MCF 10A (cell line): ENCODE measurements around the gene MRNIP. TPM values are rescaled to one million over a fixed set of nuclear protein-coding genes. Genes with fewer than 3 reads are reported as not detected.

Source experiments
- BruUV-seq: library from RNA; stranded (reverse); fragments of 400-500 nt; replicated peaks from 2 replicates; lab custom pipeline; 2021; lab: Mats Ljungman, UMichigan
- CTCF ChIA-PET: fragments of 300-600 bp; sonication (Branson Sonifier 250); formaldehyde crosslinking; extraction: SDS; loops from one replicate; lab custom pipeline; 2021; ENCODE audit warnings: antibody characterized with exemption, inconsistent platforms; lab: Yijun Ruan, JAX
- POLR2A ChIA-PET: fragments of 300-600, 350-650 bp; sonication (Branson Sonifier 250); formaldehyde crosslinking; extraction: SDS; loops from one replicate; lab custom pipeline; 2020; ENCODE audit warnings: antibody characterized with exemption, inconsistent platforms; lab: Yijun Ruan, JAX
- DNase-seq: peaks from one replicate; pipeline ENCODE4 v3.0.0-alpha.2; 2018; ENCODE audit not compliant: unreplicated experiment
- H3K27ac Mint-ChIP-seq: one replicate; pipeline ENCODE4 v1.8.0; 2022; ENCODE audit warnings: mild to moderate bottlenecking, low read depth, mixed read lengths; ENCODE audit not compliant: unreplicated experiment
- H3K27me3 Mint-ChIP-seq: one replicate; pipeline ENCODE4 v1.8.0; 2022; ENCODE audit warnings: mixed read lengths; ENCODE audit not compliant: insufficient read depth, unreplicated experiment
- H3K36me3 Mint-ChIP-seq: one replicate; pipeline ENCODE4 v1.8.0; 2022; ENCODE audit warnings: mild to moderate bottlenecking, moderate library complexity, mixed read lengths; ENCODE audit not compliant: insufficient read depth, unreplicated experiment
- H3K4me1 Mint-ChIP-seq: one replicate; pipeline ENCODE4 v1.8.0; 2022; ENCODE audit warnings: mixed read lengths; ENCODE audit not compliant: insufficient read depth, unreplicated experiment
- H3K4me3 Mint-ChIP-seq: one replicate; pipeline ENCODE4 v1.8.0; 2022; ENCODE audit warnings: mild to moderate bottlenecking, moderate library complexity, mixed read lengths; ENCODE audit not compliant: unreplicated experiment
- H3K9me3 Mint-ChIP-seq: one replicate; pipeline ENCODE4 v1.8.0; 2022; ENCODE audit warnings: mixed read lengths; ENCODE audit not compliant: unreplicated experiment
- CTCF ChIP-seq: fragments of 200-600 bp; IDR thresholded peaks from one replicate; pipeline ENCODE4 v1.8.0; 2022; ENCODE audit warnings: antibody characterized with exemption, mild to moderate bottlenecking; ENCODE audit not compliant: unreplicated experiment
- intact Hi-C: fragments of 100-400 bp; cut with micrococcal nuclease; formaldehyde crosslinking; loops from 2 replicates; pipeline ENCODE4 v1.14.1; 2022
- total RNA-seq: library from RNA; stranded (reverse); gene quantifications from 2 replicates; pipeline ENCODE4 v1.2.3, GENCODE V29; 2022

Gene MRNIP
- total RNA-seq, 1 experiment from 2014 or later, result 42.8 TPM

GRCh38 chr5:179806250-179807048 lies 52.2 kb downstream of the MRNIP start, which contains the start of gene MGAT4B:
Gene MGAT4B, minus strand, starts transcription at chr5:179806866. Its CDS starts 283 bp downstream, at chr5:179806583.
- TF ChIP-seq CTCF, result no peak
- BruUV-seq, result no TSS peak
- Mint-ChIP-seq H3K4me3 (peak within 1 kb of the TSS; percentile 82), H3K4me1 (peaks cover 29% of the 10 kb centered on the region), H3K27ac (peak within 1 kb of the TSS; percentile 92), H3K27me3 (no peaks in the 10 kb centered on the region), H3K9me3 (no peaks in the 10 kb centered on the region), H3K36me3 (peaks cover 28% of the 10 kb centered on the region)
- peak; percentile 87 for DNase-seq
- intact Hi-C loops, result loop anchor here (1.0 to 5.0 kb wide), 2 partner anchors 15 to 51 kb away; partner anchors contain the start of gene MRNIP
- POLR2A ChIA-PET, result interaction anchor here (0.6 to 6.2 kb wide), 18 partner anchors 10 to 1020 kb away, joined by 3 to 134 read pairs (median 5); partner anchors contain the start of genes HNRNPH1, MAML1, MRNIP and SQSTM1
- CTCF ChIA-PET, result interaction anchor here (0.8 to 1.7 kb wide), 4 partner anchors 10 to 141 kb away, joined by 3 to 10 read pairs (median 3); no protein-coding TSS in a partner anchor

GRCh38 chr5:179805529-179806249 lies 52.9 kb downstream of the MRNIP start:
- TF ChIP-seq CTCF, result no peak
- peaks cover 29% of the 10 kb centered on the region for H3K4me1 Mint-ChIP-seq
- intact Hi-C loops, result loop anchor here (5.0 kb wide), 1 partner anchor 52 kb away; the partner anchor contains the start of gene MRNIP
- POLR2A ChIA-PET, result interaction anchor here (0.5 to 6.2 kb wide), 18 partner anchors 9 to 1021 kb away, joined by 3 to 134 read pairs (median 4); partner anchors contain the start of genes HNRNPH1, MAML1, MRNIP and SQSTM1
- peak overlapping the region; percentile 92 for H3K27ac Mint-ChIP-seq
- no peaks in the 10 kb centered on the region for H3K27me3 Mint-ChIP-seq
- H3K36me3 Mint-ChIP-seq, result peaks cover 33% of the 10 kb centered on the region
- H3K4me3 Mint-ChIP-seq, result peak overlapping the region; percentile 82
- CTCF ChIA-PET, result interaction anchor here (0.6 to 1.7 kb wide), 6 partner anchors 9 to 140 kb away, joined by 3 to 10 read pairs (median 3); no protein-coding TSS in a partner anchor
- no TSS peak for BruUV-seq
- H3K9me3 Mint-ChIP-seq, result no peaks in the 10 kb centered on the region
- no peak for DNase-seq

GRCh38 chr5:179805070-179805528 lies 53.5 kb downstream of the MRNIP start:
- ChIA-PET POLR2A (interaction anchor here (0.5 to 6.2 kb wide), 18 partner anchors 9 to 1021 kb away, joined by 3 to 134 read pairs (median 4); partner anchors contain the start of genes HNRNPH1, MAML1, MRNIP and SQSTM1), CTCF (interaction anchor here (0.6 to 1.7 kb wide), 4 partner anchors 9 to 139 kb away, joined by 3 to 10 read pairs (median 3); no protein-coding TSS in a partner anchor)
- no peak for DNase-seq
- Mint-ChIP-seq H3K27me3 (no peaks in the 10 kb centered on the region), H3K4me3 (peak overlapping the region; percentile 82), H3K36me3 (peaks cover 39% of the 10 kb centered on the region), H3K27ac (peak overlapping the region; percentile 92), H3K9me3 (no peaks in the 10 kb centered on the region), H3K4me1 (peaks cover 29% of the 10 kb centered on the region)
- intact Hi-C loops, result loop anchor here (5.0 kb wide), 1 partner anchor 52 kb away; the partner anchor contains the start of gene MRNIP
- TF ChIP-seq CTCF, result no peak
- TSS peak; percentile 43 for BruUV-seq
